Osteocyte (in vitro differentiated cells): Measurements from ENCODE around the gene MSANTD1. TPM values are rescaled to one million over a fixed set of nuclear protein-coding genes. Genes with fewer than 3 reads are reported as not detected.
"Not testable (repeated sequence)": the region's sequence is repeated elsewhere in the genome, so short reads cannot be mapped to it uniquely, and the experiment has no call there.

Experiments used
- DNase-seq: peaks from one replicate; pipeline ENCODE4 v3.0.0; 2021; ENCODE audit warnings: mixed read lengths; ENCODE audit not compliant: unreplicated experiment; ENCODE audit errors: extremely low spot score
- H3K27ac Mint-ChIP-seq: one replicate; pipeline ENCODE4 v1.8.0; 2021; ENCODE audit warnings: mild to moderate bottlenecking, mixed read lengths; ENCODE audit not compliant: unreplicated experiment
- H3K27me3 Mint-ChIP-seq: one replicate; pipeline ENCODE4 v1.8.0; 2021; ENCODE audit warnings: mixed read lengths; ENCODE audit not compliant: unreplicated experiment
- H3K36me3 Mint-ChIP-seq: one replicate; pipeline ENCODE4 v1.8.0; 2021; ENCODE audit warnings: mixed read lengths; ENCODE audit not compliant: unreplicated experiment
- H3K4me1 Mint-ChIP-seq: one replicate; pipeline ENCODE4 v1.8.0; 2021; ENCODE audit warnings: mixed read lengths; ENCODE audit not compliant: unreplicated experiment
- H3K4me3 Mint-ChIP-seq: one replicate; pipeline ENCODE4 v1.8.0; 2021; ENCODE audit warnings: mild to moderate bottlenecking, moderate library complexity, mixed read lengths; ENCODE audit not compliant: unreplicated experiment
- H3K9me3 Mint-ChIP-seq: one replicate; pipeline ENCODE4 v1.8.0; 2021; ENCODE audit warnings: mixed read lengths; ENCODE audit not compliant: unreplicated experiment
- total RNA-seq: library from RNA; stranded (reverse); gene quantifications from 2 replicates; pipeline ENCODE4 v1.2.1, GENCODE V29; 2021
- TF ChIP-seq, protein P1 (sequence below): fragments of 200-600 bp; sonication (generic); IDR thresholded peaks from 2 replicates; pipeline ENCODE4 v1.5.0; 2021; ENCODE audit warnings: antibody characterized with exemption, mild to moderate bottlenecking, moderate library complexity

Gene MSANTD1
- total RNA-seq, 1 donor from 2014 or later, result 0.83 TPM

DNA sequence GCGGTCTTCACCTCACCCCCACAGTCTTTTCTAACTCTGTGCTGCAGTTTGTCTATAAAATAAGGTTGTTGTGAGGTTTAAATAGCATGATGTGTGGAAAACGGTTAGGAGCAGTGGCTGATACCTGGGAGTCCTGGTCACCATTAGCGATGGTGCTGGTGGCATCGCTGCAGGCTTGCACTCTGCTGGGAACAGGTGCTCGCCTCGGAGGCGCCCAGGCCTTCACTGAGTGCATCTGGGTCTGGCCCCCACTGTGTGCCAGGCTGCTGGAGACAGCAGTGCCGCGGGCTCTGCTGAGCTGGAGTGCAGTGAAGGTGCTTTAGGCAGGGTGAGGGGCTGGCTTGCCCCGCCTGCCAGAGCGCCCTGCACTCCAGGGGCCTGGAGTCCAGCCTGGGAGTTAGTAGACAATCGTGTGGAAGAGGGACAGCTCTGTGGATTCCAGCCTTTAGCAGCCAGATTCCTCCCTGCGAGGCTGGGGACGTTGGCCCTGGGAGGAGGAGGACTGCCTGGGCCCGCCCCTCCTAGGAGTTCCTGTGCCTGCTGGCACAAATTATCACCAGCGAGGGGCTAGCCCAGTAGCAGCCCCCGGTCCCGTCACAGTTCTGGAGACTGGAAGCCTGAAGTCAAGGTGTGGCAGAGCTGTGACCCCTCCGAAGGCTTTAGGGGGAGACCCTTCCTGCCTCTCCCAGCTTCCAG, 51.2 kb downstream of the MSANTD1 start:
- H3K4me1 Mint-ChIP-seq, result peaks cover 16% of the 10 kb centered on the region
- DNase-seq, result no peak
- TF ChIP-seq, protein P1, sequence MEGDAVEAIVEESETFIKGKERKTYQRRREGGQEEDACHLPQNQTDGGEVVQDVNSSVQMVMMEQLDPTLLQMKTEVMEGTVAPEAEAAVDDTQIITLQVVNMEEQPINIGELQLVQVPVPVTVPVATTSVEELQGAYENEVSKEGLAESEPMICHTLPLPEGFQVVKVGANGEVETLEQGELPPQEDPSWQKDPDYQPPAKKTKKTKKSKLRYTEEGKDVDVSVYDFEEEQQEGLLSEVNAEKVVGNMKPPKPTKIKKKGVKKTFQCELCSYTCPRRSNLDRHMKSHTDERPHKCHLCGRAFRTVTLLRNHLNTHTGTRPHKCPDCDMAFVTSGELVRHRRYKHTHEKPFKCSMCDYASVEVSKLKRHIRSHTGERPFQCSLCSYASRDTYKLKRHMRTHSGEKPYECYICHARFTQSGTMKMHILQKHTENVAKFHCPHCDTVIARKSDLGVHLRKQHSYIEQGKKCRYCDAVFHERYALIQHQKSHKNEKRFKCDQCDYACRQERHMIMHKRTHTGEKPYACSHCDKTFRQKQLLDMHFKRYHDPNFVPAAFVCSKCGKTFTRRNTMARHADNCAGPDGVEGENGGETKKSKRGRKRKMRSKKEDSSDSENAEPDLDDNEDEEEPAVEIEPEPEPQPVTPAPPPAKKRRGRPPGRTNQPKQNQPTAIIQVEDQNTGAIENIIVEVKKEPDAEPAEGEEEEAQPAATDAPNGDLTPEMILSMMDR, result no peak

DNA sequence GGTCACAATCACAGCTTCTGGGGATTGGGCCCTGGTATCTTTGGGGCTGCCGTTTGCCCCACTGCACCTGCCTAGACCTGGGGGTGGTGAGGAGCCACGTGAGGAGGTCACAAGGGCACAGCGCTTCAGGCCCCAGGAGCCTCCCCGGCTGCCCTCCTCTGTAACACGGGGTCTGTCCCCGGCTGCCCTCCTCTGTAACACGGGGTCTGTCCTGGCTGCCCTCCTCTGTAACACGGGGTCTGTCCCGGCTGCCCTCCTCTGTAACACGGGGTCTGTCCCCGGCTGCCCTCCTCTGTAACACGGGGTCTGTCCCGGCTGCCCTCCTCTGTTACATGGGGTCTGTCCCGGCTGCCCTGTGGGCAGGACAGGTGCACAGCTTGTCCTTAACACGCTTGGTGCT, 51.9 kb downstream of the MSANTD1 start:
- not testable (repeated sequence) for H3K27me3 Mint-ChIP-seq, H3K9me3 Mint-ChIP-seq, H3K4me3 Mint-ChIP-seq, H3K27ac Mint-ChIP-seq, DNase-seq
- H3K36me3 Mint-ChIP-seq, result peaks cover 18% of the 10 kb centered on the region
- peaks cover 13% of the 10 kb centered on the region for H3K4me1 Mint-ChIP-seq

More for the DNA sequence above, 51.2 kb downstream of the MSANTD1 start:
- peaks cover 9% of the 10 kb centered on the region for H3K9me3 Mint-ChIP-seq
- no peak overlapping the region for H3K4me3 Mint-ChIP-seq
- no peaks in the 10 kb centered on the region for H3K27me3 Mint-ChIP-seq
- no peak overlapping the region for H3K27ac Mint-ChIP-seq
- peaks cover 21% of the 10 kb centered on the region for H3K36me3 Mint-ChIP-seq

DNA sequence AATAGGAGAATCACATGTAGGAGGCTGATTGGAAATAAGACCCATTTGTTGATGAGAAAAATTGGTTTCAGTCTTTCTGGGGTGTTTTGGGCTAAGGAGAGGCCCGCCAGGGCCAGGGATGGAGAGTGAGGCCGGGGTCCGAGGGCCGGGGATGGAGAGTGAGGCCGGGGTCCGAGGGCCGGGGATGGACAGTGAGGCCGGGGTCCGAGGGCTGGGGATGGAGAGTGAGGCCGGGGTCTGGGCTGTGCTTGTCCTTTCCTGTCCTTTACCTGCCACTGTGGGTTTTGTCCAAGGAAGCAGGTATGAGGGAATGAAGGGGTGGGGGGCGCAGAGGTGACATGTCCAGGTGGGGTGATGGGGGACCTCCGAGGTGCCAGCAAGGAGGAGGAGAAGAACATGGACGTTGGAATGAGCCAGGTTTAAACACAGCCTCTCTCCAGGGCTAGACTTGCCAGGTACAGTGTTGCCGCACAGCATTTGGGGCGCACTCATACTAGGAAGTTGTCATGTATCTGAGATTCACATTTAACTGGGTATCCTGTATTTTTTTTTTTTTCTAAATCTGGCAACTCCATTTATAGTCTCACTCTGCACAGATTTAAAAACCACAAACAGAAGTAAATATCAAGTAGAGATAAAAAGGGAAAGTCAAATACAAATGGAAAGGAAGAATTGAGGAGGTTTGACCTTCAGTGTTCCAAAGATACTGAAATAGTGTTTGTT, 52.7 kb downstream of the MSANTD1 start:
- Mint-ChIP-seq H3K4me1 (peaks cover 15% of the 10 kb centered on the region), H3K27me3 (no peaks in the 10 kb centered on the region), H3K4me3 (no peak overlapping the region), H3K36me3 (peaks cover 16% of the 10 kb centered on the region), H3K27ac (no peak overlapping the region), H3K9me3 (peaks cover 9% of the 10 kb centered on the region)
- DNase-seq, result no peak
- TF ChIP-seq, protein P1, result no peak

DNA sequence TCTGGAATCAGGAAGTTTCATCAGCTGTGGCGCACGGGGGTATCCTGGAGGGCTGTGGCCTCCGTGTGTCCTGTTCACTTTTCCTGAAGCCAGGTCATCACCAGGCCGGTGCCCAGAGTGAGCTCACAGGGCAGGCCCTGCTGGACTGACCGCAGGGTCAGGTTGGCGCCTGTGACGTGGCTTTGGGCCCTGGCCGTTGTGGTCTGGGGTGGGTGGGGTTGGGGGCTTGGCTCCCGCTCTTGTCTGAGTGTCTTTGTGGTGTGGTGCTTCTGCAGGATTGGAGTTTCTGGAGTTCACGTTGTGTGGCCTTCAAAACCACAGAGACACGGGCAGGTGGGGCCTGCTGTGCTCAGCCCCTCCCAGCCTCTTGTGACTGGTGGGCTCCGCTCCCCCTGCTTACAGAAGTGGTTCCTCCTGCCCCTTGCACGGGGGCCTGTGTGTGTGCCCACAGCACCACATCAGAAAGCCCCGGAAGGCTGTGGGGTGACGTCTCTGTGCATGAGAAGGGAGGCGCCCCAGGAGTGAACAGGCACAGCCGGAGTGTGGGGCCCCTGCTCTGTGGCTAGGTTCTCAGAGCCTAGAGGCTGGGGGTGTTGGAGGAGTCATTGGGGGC, 53.3 kb downstream of the MSANTD1 start:
- no peak overlapping the region for H3K4me3 Mint-ChIP-seq
- H3K36me3 Mint-ChIP-seq, result peaks cover 13% of the 10 kb centered on the region
- peaks cover 15% of the 10 kb centered on the region for H3K4me1 Mint-ChIP-seq
- no peak for DNase-seq
- no peaks in the 10 kb centered on the region for H3K27me3 Mint-ChIP-seq
- TF ChIP-seq, protein P1, result no peak
- H3K9me3 Mint-ChIP-seq, result peaks cover 9% of the 10 kb centered on the region
- no peak overlapping the region for H3K27ac Mint-ChIP-seq

GRCh38 chr4:3302786-3303564, 54.0 kb downstream of the MSANTD1 start:
- no peak for DNase-seq
- peaks cover 20% of the 10 kb centered on the region for H3K4me1 Mint-ChIP-seq

More at GRCh38 chr4:3302786-3303564, 54.0 kb downstream of the MSANTD1 start:
- Mint-ChIP-seq H3K9me3 (peaks cover 4% of the 10 kb centered on the region), H3K36me3 (peaks cover 6% of the 10 kb centered on the region), H3K4me3 (no peak overlapping the region), H3K27ac (no peak overlapping the region), H3K27me3 (no peaks in the 10 kb centered on the region)
- TF ChIP-seq, protein P1, result no peak
